SK-N-SH (cell line): ENCODE measurements around the gene HOXA4. TPM values are rescaled to one million over a fixed set of nuclear protein-coding genes. Genes with fewer than 3 reads are reported as not detected.
A peak's percentile ranks its signal among the peaks of the same experiment; 100 is the strongest.

ENCODE experiments used
- CTCF ChIA-PET: fragments of 300-600, 350-600 bp; formaldehyde crosslinking; extraction: SDS; loops from one replicate; lab custom pipeline; 2021; lab: Yijun Ruan, JAX
- POLR2A ChIA-PET: fragments of 350-600 bp; sonication (Branson Sonifier 250); formaldehyde crosslinking; extraction: SDS; loops from one replicate; lab custom pipeline; 2020; ENCODE audit warnings: antibody characterized with exemption, inconsistent platforms; lab: Yijun Ruan, JAX
- DNase-seq: peaks from one replicate; pipeline ENCODE4 v3.0.0; 2012
- H2AFZ ChIP-seq: fragments of 200-600 bp; sonication (generic); 2 replicates; pipeline ENCODE4 v1.8.1; 2016; ENCODE audit warnings: antibody characterized with exemption, mild to moderate bottlenecking, low read depth
- H3F3A ChIP-seq: fragments of 200-600 bp; sonication (generic); replicated peaks from 2 replicates; pipeline ENCODE3; 2016; ENCODE audit warnings: antibody characterized with exemption, mild to moderate bottlenecking; ENCODE audit not compliant: insufficient read depth
- H3K27ac ChIP-seq, 2 experiments: fragments of 200-500 bp in 1 of 2; fragments of 200-600 bp in 1 of 2; sonication (Bioruptor generic) in 1 of 2; sonication (generic), shearing (Covaris generic) in 1 of 2; 2 replicates each; pipeline versions ENCODE4 v1.5.1 to v1.6.1; 2014 to 2016; ENCODE audit warnings: low read depth in 2 of 2, inconsistent platforms in 1 of 2, low read length in 1 of 2, mild to moderate bottlenecking in 1 of 2, mixed read lengths in 1 of 2
- H3K27me3 ChIP-seq: fragments of 200-600 bp; sonication (generic), shearing (Covaris generic); 2 replicates; pipeline ENCODE4 v1.6.1; 2016; ENCODE audit warnings: mixed run types; ENCODE audit not compliant: insufficient read depth
- H3K36me3 ChIP-seq, 2 experiments: fragments of 200-500 bp in 1 of 2; fragments of 200-600 bp in 1 of 2; sonication (Bioruptor generic) in 1 of 2; sonication (generic) in 1 of 2; replicated peaks in 1 of 2; 2 replicates each; pipeline versions ENCODE3 to v1.5.1; 2014 to 2016; ENCODE audit warnings: low read length in 1 of 2, mild to moderate bottlenecking in 1 of 2; ENCODE audit not compliant: insufficient read depth in 2 of 2, control insufficient read depth in 1 of 2
- H3K4me1 ChIP-seq, 2 experiments: fragments of 200-500 bp in 1 of 2; fragments of 200-600 bp in 1 of 2; sonication (Bioruptor generic) in 1 of 2; sonication (generic), shearing (Covaris generic) in 1 of 2; 2 replicates each; pipeline versions ENCODE4 v1.5.1 to v1.6.1; 2014 to 2016; ENCODE audit warnings: low read depth in 1 of 2, low read length in 1 of 2, mixed run types in 1 of 2; ENCODE audit not compliant: insufficient read depth in 2 of 2, control insufficient read depth in 1 of 2
- H3K4me2 ChIP-seq: fragments of 200-600 bp; sonication (generic), shearing (Covaris generic); 2 replicates; pipeline ENCODE4 v1.6.1; 2017; ENCODE audit warnings: mixed run types
- H3K4me3 ChIP-seq, 2 experiments: fragments of 200-500 bp in 1 of 2; fragments of 200-600 bp in 1 of 2; sonication (Bioruptor generic) in 1 of 2; sonication (generic), shearing (Covaris generic) in 1 of 2; 2 replicates each; pipeline versions ENCODE4 v1.5.1 to v1.8.1; 2014 to 2016; ENCODE audit warnings: low read depth in 2 of 2, inconsistent platforms in 1 of 2, low read length in 1 of 2, mild to moderate bottlenecking in 1 of 2, mixed read lengths in 1 of 2, moderate library complexity in 1 of 2
- H3K79me2 ChIP-seq: fragments of 200-600 bp; sonication (generic); 2 replicates; pipeline ENCODE4 v1.8.1; 2017; ENCODE audit warnings: mild to moderate bottlenecking; ENCODE audit not compliant: insufficient read depth
- H3K9ac ChIP-seq: fragments of 200-600 bp; sonication (generic); 2 replicates; pipeline ENCODE4 v1.6.1; 2017; ENCODE audit warnings: mixed run types
- H3K9me2 ChIP-seq: fragments of 200-600 bp; sonication (generic); 2 replicates; pipeline ENCODE4 v1.6.1; 2017; ENCODE audit warnings: mixed run types
- H3K9me3 ChIP-seq: fragments of 200-600 bp; sonication (generic); 2 replicates; pipeline ENCODE4 v1.6.1; 2017; ENCODE audit warnings: mixed run types, mild to moderate bottlenecking, moderate library complexity
- H4K20me1 ChIP-seq: fragments of 200-600 bp; sonication (generic); 2 replicates; pipeline ENCODE4 v1.6.1; 2017; ENCODE audit warnings: mild to moderate bottlenecking, mixed run types; ENCODE audit not compliant: insufficient read depth
- CHD2 ChIP-seq: fragments of 150-350 bp; IDR thresholded peaks from 2 replicates; pipeline ENCODE4 v1.6.1; 2018; ENCODE audit warnings: low read length; ENCODE audit not compliant: partially characterized antibody
- CTCF ChIP-seq: fragments of 200-600 bp; sonication (generic); IDR thresholded peaks from 2 replicates; pipeline ENCODE4 v1.6.1; 2017; ENCODE audit warnings: antibody characterized with exemption, mild to moderate bottlenecking, moderate library complexity
- EP300 ChIP-seq, 2 experiments: IDR thresholded peaks; 2 replicates each; pipeline versions ENCODE4 v1.4.0 to v1.6.1; 2012; ENCODE audit warnings: borderline replicate concordance in 1 of 2, low read depth in 1 of 2, low read length in 1 of 2
- EZH2phosphoT487 ChIP-seq: fragments of 200-600 bp; sonication (generic); IDR thresholded peaks from 2 replicates; pipeline ENCODE4 v1.6.1; 2017; ENCODE audit warnings: low read depth, mixed run types, mild to moderate bottlenecking, antibody characterized with exemption, moderate library complexity, borderline replicate concordance
- FOSL2 ChIP-seq: IDR thresholded peaks from 2 replicates; pipeline ENCODE4 v1.4.0; 2012; ENCODE audit warnings: low read depth, mild to moderate bottlenecking, moderate library complexity, borderline replicate concordance
- FOXJ3 ChIP-seq: sonication (generic); formaldehyde crosslinking; IDR thresholded peaks from 2 replicates; pipeline ENCODE4 v1.5.1; 2020; ENCODE audit warnings: mild to moderate bottlenecking, missing genetic modification reagents
- GABPA ChIP-seq: IDR thresholded peaks from 2 replicates; pipeline ENCODE4 v1.4.0; 2012; ENCODE audit warnings: low read depth, mild to moderate bottlenecking
- MAX ChIP-seq: IDR thresholded peaks from 2 replicates; pipeline ENCODE4 v1.4.0; 2012; ENCODE audit warnings: low read depth
- RAD21 ChIP-seq: IDR thresholded peaks from 2 replicates; pipeline ENCODE4 v1.6.1; 2012; ENCODE audit warnings: mild to moderate bottlenecking, low read length
- RXRA ChIP-seq: IDR thresholded peaks from 2 replicates; pipeline ENCODE4 v1.4.0; 2012; ENCODE audit warnings: low read depth, mild to moderate bottlenecking, borderline replicate concordance
- SIN3A ChIP-seq: IDR thresholded peaks from 2 replicates; pipeline ENCODE4 v1.6.1; 2012; ENCODE audit warnings: low read depth, mild to moderate bottlenecking, low read length, moderate library complexity, borderline replicate concordance
- SMC3 ChIP-seq: IDR thresholded peaks from 2 replicates; pipeline ENCODE4 v1.6.1; 2012; ENCODE audit warnings: low read depth, low read length, improper control_type of control experiment
- TAF1 ChIP-seq: IDR thresholded peaks from 2 replicates; pipeline ENCODE4 v1.6.1; 2012; ENCODE audit warnings: low read depth, mild to moderate bottlenecking, low read length, moderate library complexity, borderline replicate concordance
- TCF12 ChIP-seq: IDR thresholded peaks from 2 replicates; pipeline ENCODE4 v1.4.0; 2012
- YY1 ChIP-seq: IDR thresholded peaks from 2 replicates; pipeline ENCODE4 v1.4.0; 2012; ENCODE audit warnings: low read depth, mild to moderate bottlenecking
- WGBS: methylation state at CpG from one replicate; pipeline ENCODE4 v1.1.6; 2017; ENCODE audit warnings: low lambda C conversion rate; 5-methylcytosine and 5-hydroxymethylcytosine counted together
- polyA plus RNA-seq, 3 experiments: library from polyadenylated mRNA; depleted of rRNA; stranded (reverse); fragments of >200 nt; gene quantifications; 2 replicates each; pipeline ENCODE4 v1.2.3, GENCODE V29; 2012

The HOXA4 gene
- polyA plus RNA-seq, 1 of the 3 experiments (the other 2 are of a cell fraction), result not detected

- no peaks in the 10 kb centered on the region; a peak in 1 of 4 replicates for H3K4me1 ChIP-seq
Measured at GRCh38 chr7:27098578-27099451, 31.7 kb downstream of the HOXA4 start.

GRCh38 chr7:27097686-27098577 is 32.6 kb downstream of the HOXA4 start:
- H3K9me3 ChIP-seq, result no peaks in the 10 kb centered on the region
- no peaks in the 10 kb centered on the region for H3K79me2 ChIP-seq
- H3K4me3 ChIP-seq, result no peak overlapping the region
- H3K9ac ChIP-seq, result no peak overlapping the region
- DNase-seq, result no peak
- no peak overlapping the region for H3K4me2 ChIP-seq
- TF ChIP-seq CTCF (no peak), CHD2 (no peak), MAX (no peak), EP300 (IDR thresholded peaks at IDR 0.05; ENCODE audit: borderline replicate concordance in 1 of 2, low read depth in 1 of 2, low read length in 1 of 2) (no peak), SIN3A (no peak), FOSL2 (no peak), YY1 (no peak), FOXJ3 (no peak)
- no peaks in the 10 kb centered on the region for H3F3A ChIP-seq
- 14% methylated on average over 35 of the region's 35 CpGs for WGBS
- H3K27ac ChIP-seq, result no peak overlapping the region
- CTCF ChIA-PET, result interaction anchor here (0.7 to 2.7 kb wide), 7 partner anchors 8 to 244 kb away, joined by 3 to 8 read pairs (median 4); partner anchors contain the start of gene HOXA5
- no peaks in the 10 kb centered on the region for H3K9me2 ChIP-seq
- POLR2A ChIA-PET, result interaction anchor here (0.6 kb wide), 1 partner anchor 51 kb away, joined by 3 read pairs; no protein-coding TSS in a partner anchor
- H4K20me1 ChIP-seq, result no peaks in the 10 kb centered on the region
- H2AFZ ChIP-seq, result no peak overlapping the region
- H3K36me3 ChIP-seq, result no peaks in the 10 kb centered on the region
- H3K4me1 ChIP-seq, result no peaks in the 10 kb centered on the region; a peak in 1 of 4 replicates
- peaks cover 97% of the 10 kb centered on the region for H3K27me3 ChIP-seq

More at GRCh38 chr7:27098578-27099451, 31.7 kb downstream of the HOXA4 start:
- Histone ChIP-seq H3K9me2 (no peaks in the 10 kb centered on the region), H3K9ac (no peak overlapping the region), H3K9me3 (no peaks in the 10 kb centered on the region), H3K79me2 (no peaks in the 10 kb centered on the region), H3K27ac (no peak overlapping the region), H4K20me1 (no peaks in the 10 kb centered on the region), H3K36me3 (no peaks in the 10 kb centered on the region), H2AFZ (no peak overlapping the region), H3K4me3 (no peak overlapping the region), H3K4me2 (no peak overlapping the region), H3K27me3 (peaks cover 98% of the 10 kb centered on the region), H3F3A (no peaks in the 10 kb centered on the region)
- no peak for DNase-seq
- WGBS, result 17% methylated on average over 38 of the region's 38 CpGs
- TF ChIP-seq TAF1 (no peak), RXRA (no peak), RAD21 (no peak), EZH2phosphoT487 (0 out of 2 replicates have a peak, but pooled peaks have one; percentile 0), TCF12 (no peak), EP300 (IDR thresholded peaks at IDR 0.05; ENCODE audit: borderline replicate concordance in 1 of 2, low read depth in 1 of 2, low read length in 1 of 2) (no peak), SMC3 (no peak), GABPA (no peak)
- POLR2A ChIA-PET, result no interaction called here
- CTCF ChIA-PET, result interaction anchor here (0.7 to 2.7 kb wide), 10 partner anchors 15 to 375 kb away, joined by 3 to 8 read pairs (median 3); partner anchors contain the start of gene HOXA5
